GM18907 (cell line): ENCODE results near the gene GATA2.

Source experiments
- ATAC-seq: cut with Tn5 transposase; IDR thresholded peaks from one replicate; pipeline ENCODE4 v1.9.1; 2021; ENCODE audit warnings: mild to moderate bottlenecking, moderate library complexity; ENCODE audit not compliant: unreplicated experiment

Gene GATA2

GRCh38 chr3:128492671-128493569, at the start of gene GATA2:
GATA2 (minus strand) TSS chr3:128493201; CDS start chr3:128487031, 6,170 bp downstream.
- no peak for ATAC-seq

- no peak for ATAC-seq
Observed at GRCh38 chr3:128541246-128541645, 48.2 kb upstream of the GATA2 start.

GRCh38 chr3:128539376-128539775, 46.4 kb upstream of the GATA2 start:
- no peak for ATAC-seq

- ATAC-seq, result no peak
Observed at GRCh38 chr3:128537091-128537703, 44.2 kb upstream of the GATA2 start.

DNA sequence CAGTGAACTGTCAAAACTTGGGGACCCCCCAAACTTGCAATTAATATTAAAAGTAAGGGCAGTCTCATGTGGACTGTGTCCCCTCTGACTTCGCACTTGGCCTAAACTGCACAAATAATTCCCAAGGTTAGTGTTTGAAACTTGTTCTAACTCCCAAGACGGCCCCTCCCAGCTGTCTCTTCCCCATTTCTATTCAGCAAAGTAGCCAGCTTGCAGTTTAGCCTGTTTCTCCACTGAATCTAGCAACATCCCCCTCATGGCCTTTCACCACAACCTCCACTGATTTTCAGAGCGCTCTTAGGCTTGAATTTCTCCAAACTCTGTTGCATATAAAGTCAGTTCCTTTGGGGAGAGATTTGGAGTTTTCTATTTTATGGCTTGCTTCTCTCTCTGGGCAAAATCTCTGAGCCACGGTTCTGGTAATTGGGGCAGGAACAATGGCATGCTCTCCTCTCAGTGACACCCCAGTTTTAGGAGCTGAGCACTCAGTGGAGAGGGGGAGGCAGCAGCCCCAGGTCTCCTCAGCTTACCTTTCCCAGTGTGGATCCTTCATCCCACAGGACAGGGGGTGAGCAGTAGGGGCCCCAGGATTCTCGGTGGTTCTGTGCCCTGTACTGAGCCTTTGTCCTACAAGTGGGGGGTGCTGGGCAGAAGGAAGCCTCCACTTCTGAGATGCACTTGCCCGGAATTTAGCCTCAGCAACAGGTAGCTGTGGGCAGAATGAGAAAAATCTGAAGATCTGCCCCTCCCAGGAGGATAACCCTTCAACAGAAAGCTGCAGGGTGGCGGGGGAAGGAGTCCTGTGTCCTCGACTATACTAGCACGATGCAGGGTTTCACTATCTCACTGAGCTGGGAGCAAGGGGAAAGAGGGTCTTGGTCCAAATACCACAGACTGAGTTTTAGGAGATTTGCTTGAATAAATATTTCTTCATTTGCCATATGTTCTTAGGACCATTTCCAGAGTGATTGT, 39.3 kb upstream of the GATA2 start:
- ATAC-seq, result no peak

DNA sequence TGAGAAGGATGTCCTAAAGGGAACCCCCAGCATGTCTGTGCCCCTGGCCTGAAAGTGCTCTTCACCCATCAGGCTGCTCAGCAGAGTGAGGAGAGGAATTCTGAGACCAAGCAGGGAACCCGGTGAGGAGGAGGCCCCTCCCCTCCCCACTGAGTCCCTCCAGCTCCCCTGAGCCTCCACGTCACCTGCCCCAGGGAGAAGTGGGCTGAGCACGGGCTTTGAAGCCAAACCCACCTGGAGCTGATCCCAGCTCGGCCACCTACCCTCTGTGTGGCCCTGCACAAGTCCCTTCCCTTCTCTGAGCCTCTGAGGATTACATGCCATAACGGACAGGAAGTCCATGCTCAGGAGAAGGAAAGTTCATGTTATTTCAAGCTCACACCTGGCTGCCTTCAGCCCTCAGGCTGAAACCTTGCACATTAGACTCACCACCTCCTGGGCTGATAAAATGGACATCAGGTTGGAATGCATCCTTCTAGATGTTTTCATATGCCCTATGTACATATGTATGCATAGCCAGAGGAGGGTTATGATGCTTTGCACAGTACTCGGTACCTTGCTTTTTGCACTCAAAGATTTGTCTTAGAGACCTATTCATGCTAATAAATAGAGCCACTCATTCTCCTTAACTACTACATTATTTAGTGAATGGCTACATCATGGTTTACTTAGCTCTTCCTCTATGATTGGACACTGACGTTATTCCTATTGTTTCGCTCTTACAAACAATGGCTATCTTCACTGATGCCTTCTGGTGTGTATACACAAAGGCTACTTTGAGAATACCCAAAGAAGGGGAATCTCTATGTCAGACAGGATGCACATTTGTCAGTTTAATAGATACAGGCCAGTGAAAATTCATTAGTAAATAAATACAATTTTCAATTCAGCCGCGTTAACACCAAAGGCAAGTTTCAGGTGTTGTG, 31.6 kb upstream of the GATA2 start:
- ATAC-seq, result no peak

GRCh38 chr3:128523591-128523990, 30.6 kb upstream of the GATA2 start:
- ATAC-seq, result no peak

DNA sequence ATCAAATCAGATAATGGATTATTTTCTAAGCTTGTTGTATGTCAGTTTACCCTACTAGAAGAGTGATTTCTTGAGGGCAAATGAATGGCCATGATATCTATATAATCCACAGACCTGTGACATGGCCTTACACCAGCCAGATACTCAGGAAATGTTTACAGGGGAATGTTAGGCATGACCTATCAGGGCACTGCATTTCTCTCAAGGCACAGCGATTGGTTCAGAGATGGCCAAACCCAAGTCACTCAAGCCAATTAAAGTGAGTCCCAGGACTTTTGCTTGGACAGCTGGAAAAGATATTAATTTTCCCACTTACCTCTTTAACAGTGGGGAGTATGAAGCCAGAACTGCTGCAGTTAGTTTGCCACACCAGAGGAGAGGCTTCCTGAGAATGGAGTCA, 28.7 kb upstream of the GATA2 start:
- ATAC-seq, result no peak

- no peak for ATAC-seq
Observed at GRCh38 chr3:128518587-128519490, 25.8 kb upstream of the GATA2 start.

DNA sequence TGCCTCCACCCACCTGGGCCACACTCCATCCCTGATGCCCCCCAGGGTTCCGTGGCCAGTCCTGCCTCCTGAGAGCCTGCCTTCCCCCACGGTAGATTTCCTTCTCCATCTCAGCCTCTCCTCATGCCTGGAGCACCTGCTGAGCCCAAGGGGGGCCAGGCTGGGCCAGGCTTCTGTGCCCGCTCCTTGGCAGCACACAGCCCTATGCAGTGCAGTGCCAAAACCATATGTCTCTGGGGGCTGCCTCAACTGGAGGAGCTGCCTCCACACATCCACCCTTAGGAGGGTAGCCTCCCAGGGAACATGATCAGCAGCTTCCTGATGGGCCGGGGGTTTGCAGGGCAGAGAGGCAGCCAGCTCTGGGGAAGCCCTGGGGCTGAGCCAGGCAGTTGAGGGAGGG, 24.6 kb upstream of the GATA2 start:
- ATAC-seq, result no peak

- ATAC-seq, result no peak
Observed at GRCh38 chr3:128515967-128516366, 23.0 kb upstream of the GATA2 start.

- no peak for ATAC-seq
Observed at GRCh38 chr3:128508852-128509251, 15.9 kb upstream of the GATA2 start.

GRCh38 chr3:128506754-128507153, 13.8 kb upstream of the GATA2 start:
- no peak for ATAC-seq

- ATAC-seq, result no peak
Observed at GRCh38 chr3:128505771-128506170, 12.8 kb upstream of the GATA2 start.

GRCh38 chr3:128504963-128505730, 12.1 kb upstream of the GATA2 start:
- ATAC-seq, result no peak

GRCh38 chr3:128504533-128504915, 11.5 kb upstream of the GATA2 start:
- ATAC-seq, result no peak

DNA sequence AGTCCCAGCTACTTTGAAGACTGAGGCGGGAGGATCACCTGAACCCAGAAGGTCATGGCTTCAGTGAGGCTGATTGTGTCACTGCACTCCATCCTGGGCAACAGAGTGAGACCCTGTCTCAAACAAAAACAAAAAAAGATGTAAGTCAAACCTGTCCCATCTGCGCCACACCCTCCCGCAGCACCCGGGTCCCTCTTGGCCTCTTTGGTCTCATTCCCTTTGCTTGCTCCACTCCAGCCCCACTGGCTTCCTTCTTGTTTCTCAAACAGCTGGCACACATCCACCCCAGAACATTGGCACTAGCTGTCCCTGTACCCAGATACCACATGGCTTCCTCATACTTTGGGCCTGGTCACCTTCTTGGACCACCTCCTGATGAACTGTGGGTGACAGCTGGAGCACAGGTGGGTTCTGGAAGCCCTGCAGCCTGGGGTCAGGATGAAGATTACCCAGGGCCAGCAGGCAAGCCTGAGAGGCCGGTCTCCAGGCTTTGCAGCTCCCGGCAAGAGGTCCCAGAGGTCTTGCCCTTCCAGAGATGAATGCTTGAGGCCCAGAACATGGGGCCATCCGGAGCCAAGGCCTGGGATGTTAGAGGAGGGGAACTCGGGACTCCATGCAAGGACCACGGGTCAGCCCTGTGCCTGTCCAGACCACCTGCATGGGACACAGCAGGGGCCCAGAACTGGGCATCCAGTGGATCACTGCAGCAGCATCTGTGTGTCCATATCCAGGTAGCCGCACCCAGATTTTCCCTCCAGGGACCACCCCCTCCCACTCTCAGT, 10.9 kb upstream of the GATA2 start:
- no peak for ATAC-seq
